ENCODE data around the gene C16orf86. TPM values are rescaled to one million over a fixed set of nuclear protein-coding genes. Genes with fewer than 3 reads are reported as not detected.
"Not testable (repeated sequence)": the region's sequence is repeated elsewhere in the genome, so short reads cannot be mapped to it uniquely, and the experiment has no call there.

Gene C16orf86
- total RNA-seq, 2 experiments from 2014 or later: 2.4 to 3.0 TPM

DNA sequence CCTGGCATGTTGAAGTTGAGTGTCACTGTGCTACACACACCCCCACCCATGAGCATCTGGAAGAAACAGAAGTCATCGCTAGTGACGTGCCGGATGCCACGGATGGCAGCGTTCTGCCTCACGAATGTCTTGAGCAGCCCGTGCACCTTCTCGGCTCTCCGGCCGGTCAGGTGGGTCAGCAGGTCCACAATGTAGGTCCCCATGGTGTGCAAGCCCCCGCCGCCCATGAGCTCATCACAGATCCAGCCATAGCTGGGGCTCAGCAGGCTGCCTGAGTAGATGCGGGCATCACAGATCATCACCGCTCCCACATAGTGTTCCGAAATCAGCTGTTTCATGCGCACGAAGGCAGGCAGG, 8.9 kb downstream of the C16orf86 start:
- Mint-ChIP-seq H3K27me3 (no peaks in the 10 kb centered on the region), H3K4me1 (peaks cover 2% of the 10 kb centered on the region), H3K9me3 (ENCODE audit: low read depth) (no peaks in the 10 kb centered on the region), H3K27ac (no peak overlapping the region), H3K4me3 (no peak overlapping the region), H3K36me3 (ENCODE audit: low read depth) (no peaks in the 10 kb centered on the region)
- DNase-seq (no peak), ATAC-seq (no peak)
- CTCF ChIA-PET: interaction anchor here (1.0 kb wide), 1 partner anchor 160 kb away, joined by 4 read pairs; no protein-coding TSS in a partner anchor
- POLR2A ChIA-PET: no interaction called here
- intact Hi-C loops (cut with DNase I, micrococcal nuclease): loop anchor here in 1 of 2 experiments (10.0 kb wide), 1 partner anchor 369 kb away; no protein-coding TSS in a partner anchor

DNA sequence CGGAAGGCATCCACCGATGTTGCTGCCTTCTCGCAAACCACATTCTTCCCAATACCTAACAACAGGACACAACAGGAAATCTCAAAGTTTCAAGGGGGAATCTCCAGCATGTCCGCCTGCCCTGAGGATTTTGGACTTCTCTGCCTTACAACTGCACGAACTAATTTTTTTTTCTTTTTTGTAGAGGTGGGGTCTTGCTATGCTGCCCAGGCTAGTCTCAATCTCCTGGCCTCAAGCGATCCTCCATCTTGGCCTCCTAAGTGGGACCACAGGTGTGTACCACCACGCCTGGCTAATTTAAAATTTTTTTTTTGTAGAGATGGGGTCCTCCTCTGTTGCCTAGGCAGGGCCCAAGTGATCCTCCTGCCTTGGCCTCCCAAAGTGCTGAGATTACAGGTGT, 9.4 kb downstream of the C16orf86 start:
- peaks cover 2% of the 10 kb centered on the region for H3K4me1 Mint-ChIP-seq
- intact Hi-C loops (cut with DNase I, micrococcal nuclease): loop anchor here in 1 of 2 experiments (10.0 kb wide), 1 partner anchor 369 kb away; no protein-coding TSS in a partner anchor
- DNase-seq (no peak), ATAC-seq (no peak)
- no peak overlapping the region for H3K4me3 Mint-ChIP-seq
- no peaks in the 10 kb centered on the region for H3K9me3 Mint-ChIP-seq (ENCODE audit: low read depth)
- no peak overlapping the region for H3K27ac Mint-ChIP-seq
- H3K36me3 Mint-ChIP-seq (ENCODE audit: low read depth): no peaks in the 10 kb centered on the region
- ChIA-PET POLR2A (no interaction called here), CTCF (interaction anchor here (0.5 to 1.3 kb wide), 3 partner anchors 24 to 160 kb away, joined by 3 to 7 read pairs (median 4); no protein-coding TSS in a partner anchor)
- no peaks in the 10 kb centered on the region for H3K27me3 Mint-ChIP-seq

DNA sequence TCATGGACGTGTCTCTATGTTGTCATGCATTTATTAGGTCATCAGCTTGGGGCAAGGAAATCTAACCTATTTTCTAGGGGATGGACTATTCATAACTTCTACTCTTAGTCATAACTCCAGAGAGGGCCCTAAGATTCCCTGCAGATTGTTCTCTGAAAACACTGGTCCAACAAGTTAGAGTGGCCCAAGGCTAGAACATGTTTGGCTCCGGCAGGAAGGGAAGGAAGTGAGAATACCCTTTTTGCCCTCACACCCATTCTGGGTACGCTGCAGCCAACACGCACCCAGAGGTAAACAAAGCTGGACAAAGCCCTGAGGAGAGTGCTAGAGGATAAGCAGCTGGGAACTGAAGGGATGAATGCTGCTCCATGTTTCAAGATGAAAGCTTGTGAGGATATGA, 9.9 kb downstream of the C16orf86 start:
- no peak overlapping the region for H3K27ac Mint-ChIP-seq
- intact Hi-C loops (cut with DNase I, micrococcal nuclease): loop anchor here in 1 of 2 experiments (10.0 kb wide), 1 partner anchor 368 kb away; no protein-coding TSS in a partner anchor
- ChIA-PET POLR2A (interaction anchor here (0.5 kb wide), 1 partner anchor 111 kb away, joined by 3 read pairs; no protein-coding TSS in a partner anchor), CTCF (interaction anchor here (0.5 to 2.4 kb wide), 6 partner anchors 9 to 184 kb away, joined by 3 to 12 read pairs (median 4); no protein-coding TSS in a partner anchor)
- H3K4me3 Mint-ChIP-seq: no peak overlapping the region
- ATAC-seq (no peak), DNase-seq (no peak)
- peaks cover 2% of the 10 kb centered on the region for H3K4me1 Mint-ChIP-seq
- no peaks in the 10 kb centered on the region for H3K9me3 Mint-ChIP-seq (ENCODE audit: low read depth)
- no peaks in the 10 kb centered on the region for H3K27me3 Mint-ChIP-seq
- no peaks in the 10 kb centered on the region for H3K36me3 Mint-ChIP-seq (ENCODE audit: low read depth)

DNA sequence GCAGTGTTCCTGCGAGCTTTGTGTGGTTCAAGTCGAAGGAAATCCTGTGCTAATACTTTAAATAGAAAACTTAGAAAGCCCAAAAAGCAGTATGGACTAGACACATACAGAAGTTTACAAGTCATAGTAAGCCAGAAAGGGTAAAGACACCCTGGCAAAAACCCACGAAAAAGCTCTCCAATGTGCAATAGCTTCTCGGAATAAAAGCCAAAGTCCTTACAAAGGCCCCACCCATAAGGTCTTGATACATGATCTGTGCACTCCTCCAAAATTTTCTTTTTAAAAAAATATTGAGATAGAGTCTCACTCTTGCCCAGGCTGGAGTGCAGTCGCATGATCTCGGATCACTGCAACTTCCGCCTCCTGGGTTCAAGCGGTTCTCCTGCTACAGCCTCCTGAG, 10.3 kb downstream of the C16orf86 start:
- Mint-ChIP-seq H3K27me3 (no peaks in the 10 kb centered on the region), H3K9me3 (ENCODE audit: low read depth) (no peaks in the 10 kb centered on the region), H3K4me3 (no peak overlapping the region), H3K27ac (no peak overlapping the region), H3K4me1 (peaks cover 2% of the 10 kb centered on the region), H3K36me3 (ENCODE audit: low read depth) (no peaks in the 10 kb centered on the region)
- ATAC-seq (no peak), DNase-seq (no peak)
- CTCF ChIA-PET: interaction anchor here (0.7 to 2.4 kb wide), 5 partner anchors 9 to 183 kb away, joined by 3 to 12 read pairs (median 4); no protein-coding TSS in a partner anchor
- POLR2A ChIA-PET: no interaction called here
- intact Hi-C loops (cut with DNase I, micrococcal nuclease): loop anchor here in 1 of 2 experiments (10.0 kb wide), 1 partner anchor 368 kb away; no protein-coding TSS in a partner anchor

DNA sequence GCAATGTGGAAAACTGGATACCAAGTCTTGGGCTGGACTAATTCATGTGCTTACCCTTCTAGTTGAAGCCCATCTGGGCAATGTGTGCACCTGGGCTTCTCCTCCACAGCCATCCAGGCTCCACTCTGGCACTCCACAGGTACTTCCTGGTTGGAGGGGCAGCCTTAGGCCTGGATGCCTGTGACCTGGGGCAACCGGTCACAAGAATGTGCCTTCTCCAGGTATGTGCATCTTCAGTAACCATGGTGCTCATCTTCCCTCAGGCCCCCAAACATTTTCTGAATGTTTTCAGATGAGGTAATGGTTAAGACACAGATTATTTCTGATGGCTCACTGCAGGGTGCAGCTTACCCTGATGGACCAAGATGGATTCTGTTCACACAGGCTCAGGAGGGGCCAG, 11.1 kb downstream of the C16orf86 start:
- CTCF ChIA-PET: interaction anchor here (2.4 kb wide), 1 partner anchor 10 kb away, joined by 12 read pairs; no protein-coding TSS in a partner anchor
- Mint-ChIP-seq H3K9me3 (ENCODE audit: low read depth) (no peaks in the 10 kb centered on the region), H3K27ac (no peak overlapping the region), H3K4me3 (no peak overlapping the region), H3K27me3 (no peaks in the 10 kb centered on the region), H3K36me3 (ENCODE audit: low read depth) (no peaks in the 10 kb centered on the region), H3K4me1 (peaks cover 2% of the 10 kb centered on the region)
- no peak for ATAC-seq
- no peak for DNase-seq
- POLR2A ChIA-PET: no interaction called here
- intact Hi-C loops (cut with DNase I, micrococcal nuclease): loop anchor here in 1 of 2 experiments (10.0 kb wide), 1 partner anchor 367 kb away; no protein-coding TSS in a partner anchor

DNA sequence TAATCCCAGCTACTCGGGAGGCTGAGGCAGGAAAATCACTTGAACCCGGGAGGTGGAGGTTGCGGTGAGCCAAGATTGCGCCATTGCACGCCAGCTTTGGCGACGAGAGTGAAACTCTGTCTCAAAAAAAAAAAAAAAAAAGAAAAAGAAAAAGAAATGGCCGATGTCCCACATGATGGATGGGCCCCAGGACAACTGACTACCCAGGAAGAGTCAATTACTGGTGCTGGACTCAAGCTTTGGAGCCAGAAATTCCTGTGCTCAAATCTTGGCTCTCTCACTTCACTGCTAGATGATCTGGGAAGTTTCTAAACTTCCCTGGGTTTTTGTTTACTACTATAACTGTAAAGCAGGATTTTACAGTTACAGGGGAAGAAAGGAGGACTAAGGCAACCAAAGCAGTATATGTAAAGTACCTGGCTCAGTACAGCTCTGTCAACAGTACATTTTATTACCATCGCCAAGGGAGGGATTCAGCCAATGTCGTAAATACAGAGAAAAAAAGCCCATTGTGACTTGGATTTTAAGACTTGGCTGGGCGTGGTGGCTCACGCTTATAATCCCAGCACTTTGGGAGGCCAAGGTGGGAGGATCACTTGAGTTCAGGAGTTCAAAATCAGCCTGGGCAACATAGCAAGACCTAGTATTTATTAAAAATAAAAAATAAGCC, 11.9 kb downstream of the C16orf86 start:
- no peak for ATAC-seq
- H3K4me3 Mint-ChIP-seq: no peak overlapping the region
- DNase-seq: no peak
- H3K9me3 Mint-ChIP-seq (ENCODE audit: low read depth): no peaks in the 10 kb centered on the region
- ChIA-PET CTCF (interaction anchor here (2.4 kb wide), 1 partner anchor 11 kb away, joined by 12 read pairs; no protein-coding TSS in a partner anchor), POLR2A (interaction anchor here (0.6 kb wide), 1 partner anchor 10 kb away, joined by 3 read pairs; no protein-coding TSS in a partner anchor)
- H3K4me1 Mint-ChIP-seq: peaks cover 2% of the 10 kb centered on the region
- H3K27me3 Mint-ChIP-seq: no peaks in the 10 kb centered on the region
- H3K27ac Mint-ChIP-seq: no peak overlapping the region
- H3K36me3 Mint-ChIP-seq (ENCODE audit: low read depth): no peaks in the 10 kb centered on the region
- intact Hi-C loops (cut with DNase I, micrococcal nuclease): loop anchor here in 1 of 2 experiments (10.0 kb wide), 1 partner anchor 366 kb away; no protein-coding TSS in a partner anchor

DNA sequence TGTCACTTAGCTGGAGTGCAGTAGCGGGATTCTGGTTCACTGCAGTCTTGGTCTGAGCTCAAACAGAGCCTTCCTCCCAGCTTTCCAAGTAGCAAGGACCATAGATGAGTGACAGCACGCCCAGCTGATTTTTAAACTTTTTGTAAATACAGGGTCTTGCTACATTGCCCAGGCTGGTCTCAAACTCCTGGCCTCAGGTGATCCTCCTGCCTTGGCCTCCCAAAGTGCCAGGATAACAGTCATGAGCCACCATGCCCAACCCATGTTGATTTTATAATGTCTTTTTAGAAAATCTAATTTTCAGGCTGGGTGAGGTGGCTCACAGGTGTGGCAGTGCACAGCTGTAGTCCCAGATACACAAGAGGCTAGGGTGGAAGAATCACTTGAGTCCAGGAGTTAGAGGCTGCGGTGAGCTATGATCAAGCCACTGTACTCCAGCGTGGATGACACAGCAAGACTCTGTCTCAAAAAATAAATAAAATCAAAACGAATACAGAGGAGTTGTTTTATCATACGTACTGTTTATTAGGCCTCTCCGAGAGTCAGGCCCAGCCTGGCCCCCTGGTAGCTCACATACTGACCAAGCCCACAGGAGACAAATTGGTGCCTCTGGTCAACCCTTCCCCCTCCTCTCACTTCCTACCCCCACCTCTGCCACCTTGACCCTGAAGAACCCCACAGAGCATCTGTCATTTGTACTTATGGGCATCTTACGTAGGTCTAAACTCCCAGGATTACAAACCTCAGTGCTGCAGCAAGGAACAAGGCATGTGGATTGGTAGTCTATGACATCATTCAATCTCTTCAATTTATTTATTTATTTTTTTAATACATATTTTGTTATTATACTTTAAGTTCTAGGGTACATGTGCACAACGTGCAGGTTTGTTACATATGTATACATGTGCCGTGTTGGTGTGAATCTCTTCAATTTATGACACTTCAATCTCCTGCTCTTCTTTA, 13.6 kb downstream of the C16orf86 start:
- ChIA-PET POLR2A (no interaction called here), CTCF (interaction anchor here (0.7 to 0.8 kb wide), 2 partner anchors 11 to 148 kb away, joined by 3 to 4 read pairs; no protein-coding TSS in a partner anchor)
- H3K36me3 Mint-ChIP-seq (ENCODE audit: low read depth): peaks cover 6% of the 10 kb centered on the region

DNA sequence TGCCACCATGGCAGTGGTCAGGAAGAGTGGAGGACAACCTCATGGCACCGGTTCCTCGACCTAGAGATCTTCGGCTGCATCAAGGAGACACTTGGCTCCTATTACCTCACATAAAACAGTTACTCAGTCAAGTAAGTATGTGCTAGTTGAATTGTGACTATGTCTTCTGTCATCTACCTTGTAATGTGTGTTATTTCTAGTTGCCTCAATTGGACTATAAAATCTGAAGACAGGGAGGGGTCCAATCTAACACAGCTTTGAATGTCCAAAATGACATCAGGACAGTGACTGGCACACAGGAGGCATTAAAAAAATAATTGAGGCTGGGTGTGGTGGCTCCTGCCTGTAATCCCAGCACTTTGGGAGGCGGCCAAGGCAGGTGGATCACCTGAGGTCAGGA, 17.2 kb downstream of the C16orf86 start:
- CTCF ChIA-PET: interaction anchor here (1.4 kb wide), 1 partner anchor 163 kb away, joined by 4 read pairs; no protein-coding TSS in a partner anchor
- no peaks in the 10 kb centered on the region for H3K27me3 Mint-ChIP-seq
- H3K4me1 Mint-ChIP-seq: peaks cover 8% of the 10 kb centered on the region
- POLR2A ChIA-PET: no interaction called here
- no peak overlapping the region for H3K27ac Mint-ChIP-seq
- H3K36me3 Mint-ChIP-seq (ENCODE audit: low read depth): peaks cover 9% of the 10 kb centered on the region
- intact Hi-C loops (cut with DNase I, micrococcal nuclease): loop anchor here in 1 of 2 experiments (10.0 kb wide), 1 partner anchor 329 kb away; no protein-coding TSS in a partner anchor
- H3K4me3 Mint-ChIP-seq: no peak overlapping the region
- no peaks in the 10 kb centered on the region for H3K9me3 Mint-ChIP-seq (ENCODE audit: low read depth)
- ATAC-seq: no peak
- no peak for DNase-seq

More for the DNA sequence above, 13.6 kb downstream of the C16orf86 start:
- H3K27ac Mint-ChIP-seq: no peak overlapping the region
- intact Hi-C loops (cut with DNase I, micrococcal nuclease): loop anchor here in 1 of 2 experiments (10.0 kb wide), 2 partner anchors 325 to 365 kb away; no protein-coding TSS in a partner anchor
- no peak for ATAC-seq
- no peak for DNase-seq
- no peak overlapping the region for H3K4me3 Mint-ChIP-seq
- H3K4me1 Mint-ChIP-seq: peaks cover 1% of the 10 kb centered on the region
- H3K27me3 Mint-ChIP-seq: no peaks in the 10 kb centered on the region
- no peaks in the 10 kb centered on the region for H3K9me3 Mint-ChIP-seq (ENCODE audit: low read depth)

DNA sequence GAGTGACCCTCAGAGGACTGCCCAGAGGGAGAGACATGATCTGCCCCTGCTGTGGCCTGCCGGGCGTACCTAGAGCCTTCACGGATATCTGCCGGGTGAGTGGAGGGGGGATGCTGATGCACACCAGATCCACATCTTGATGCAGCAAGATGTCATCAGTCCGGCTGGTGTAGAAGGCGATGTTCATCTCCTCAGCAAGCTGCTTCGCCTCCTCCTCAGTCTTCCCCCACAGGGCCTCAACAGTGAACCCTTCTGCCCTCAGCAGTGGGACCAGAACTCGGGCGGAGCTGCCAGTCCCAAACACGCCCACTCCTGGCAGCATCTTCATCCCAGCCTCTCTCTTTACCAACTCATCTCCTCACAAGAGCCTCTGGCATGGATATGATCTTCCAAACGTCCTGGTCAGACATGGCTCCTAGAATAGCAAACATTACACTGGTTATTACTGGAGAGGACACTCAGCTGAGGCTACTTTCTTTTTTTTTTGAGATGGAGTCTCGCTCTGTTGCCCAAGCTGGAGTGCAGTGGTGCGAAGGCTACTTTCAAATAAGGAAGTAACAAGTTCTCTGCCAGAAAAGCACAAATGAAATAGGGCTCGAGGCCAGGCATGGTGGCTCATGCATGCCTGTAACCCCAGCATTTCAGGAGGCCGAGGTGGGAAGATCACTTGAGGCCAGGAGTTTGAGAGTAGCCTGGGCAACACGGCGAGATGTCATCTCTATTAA, 18.9 kb downstream of the C16orf86 start:
- intact Hi-C loops (cut with DNase I, micrococcal nuclease): loop anchor here in 1 of 2 experiments (10.0 kb wide), 1 partner anchor 331 kb away; no protein-coding TSS in a partner anchor
- ChIA-PET CTCF (interaction anchor here (0.6 kb wide), 1 partner anchor 192 kb away, joined by 3 read pairs; no protein-coding TSS in a partner anchor), POLR2A (no interaction called here)
- ATAC-seq: no peak
- Mint-ChIP-seq H3K9me3 (ENCODE audit: low read depth) (no peaks in the 10 kb centered on the region), H3K27me3 (no peaks in the 10 kb centered on the region), H3K4me3 (no peak overlapping the region), H3K36me3 (ENCODE audit: low read depth) (peaks cover 9% of the 10 kb centered on the region), H3K27ac (no peak overlapping the region), H3K4me1 (peaks cover 8% of the 10 kb centered on the region)
- no peak for DNase-seq

DNA sequence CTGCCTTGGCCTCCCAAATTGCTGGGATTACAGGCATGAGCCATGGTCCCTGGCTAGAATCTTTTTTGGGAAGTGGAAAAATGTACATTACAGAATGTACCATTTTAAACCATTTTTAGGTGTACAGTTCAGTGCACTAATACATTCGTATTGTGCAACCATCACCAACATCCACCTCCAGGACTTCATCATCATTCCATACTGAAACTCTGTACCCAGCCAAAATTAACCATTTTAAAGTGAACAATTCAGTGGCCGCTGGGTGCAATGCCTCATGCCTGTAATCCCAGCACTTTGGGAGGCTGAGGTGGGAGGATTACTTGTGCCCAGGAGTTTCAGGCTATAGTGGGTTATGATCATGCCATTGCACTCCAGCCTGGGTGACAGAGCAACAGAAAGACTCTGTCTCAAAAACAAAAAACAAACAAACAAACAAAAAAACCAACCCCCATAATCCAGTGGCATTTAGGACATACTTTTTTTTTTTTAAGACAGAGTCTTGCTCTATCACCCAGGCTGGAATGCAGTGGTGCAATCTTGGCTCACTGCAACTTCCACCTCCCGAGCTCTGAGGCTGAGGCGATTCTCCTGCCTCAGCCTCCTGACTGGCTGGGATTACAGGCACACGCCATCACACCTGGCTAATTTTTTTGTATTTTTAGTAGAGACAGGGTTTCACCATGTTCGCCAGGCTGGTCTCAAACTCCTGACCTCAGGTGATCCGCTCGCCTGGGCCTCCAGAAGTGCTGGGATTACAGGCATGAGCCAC, 27.1 kb downstream of the C16orf86 start:
- CTCF ChIA-PET: interaction anchor here (0.6 to 0.9 kb wide), 2 partner anchors 130 to 142 kb away, joined by 3 read pairs; no protein-coding TSS in a partner anchor
- POLR2A ChIA-PET; intact Hi-C loops (cut with DNase I, micrococcal nuclease): not testable (repeated sequence)

More for the DNA sequence above, 27.1 kb downstream of the C16orf86 start:
- H3K9me3 Mint-ChIP-seq (ENCODE audit: low read depth); H3K27ac Mint-ChIP-seq; H3K4me1 Mint-ChIP-seq; DNase-seq; H3K4me3 Mint-ChIP-seq; H3K36me3 Mint-ChIP-seq (ENCODE audit: low read depth); H3K27me3 Mint-ChIP-seq; ATAC-seq: not testable (repeated sequence)

All from activated CD4-positive, alpha-beta T cell treated with anti-CD3 and anti-CD28 coated beads for 36 hours (primary cell).